Central memory CD8-positive, alpha-beta T cell (primary cell): ENCODE data around the gene ATP5ME.

Source experiments
- ATAC-seq: fragments of 150-1000 bp; cut with Tn5 transposase; replicated peaks from 2 replicates; pipeline ENCODE4 v1.10.0; 2022; ENCODE audit warnings: mild to moderate bottlenecking, moderate FRiP score, moderate number of reproducible peaks; ENCODE audit not compliant: poor library complexity, severe bottlenecking; ENCODE audit errors: extremely low read depth
- DNase-seq, 2 donors: peaks; one replicate each; pipeline ENCODE4 v3.0.0; 2021; ENCODE audit warnings: low spot score in 2 of 2
- H3K27ac Mint-ChIP-seq: one replicate; pipeline ENCODE4 v1.8.0; 2022; ENCODE audit warnings: low read depth, mild to moderate bottlenecking, moderate library complexity, mixed read lengths
- H3K27me3 Mint-ChIP-seq: one replicate; pipeline ENCODE4 v1.8.0; 2022; ENCODE audit warnings: mixed read lengths
- H3K36me3 Mint-ChIP-seq: one replicate; pipeline ENCODE4 v1.8.0; 2022; ENCODE audit warnings: mild to moderate bottlenecking, moderate library complexity, mixed read lengths; ENCODE audit not compliant: insufficient read depth
- H3K4me1 Mint-ChIP-seq: one replicate; pipeline ENCODE4 v1.8.0; 2022; ENCODE audit warnings: mixed read lengths
- H3K4me3 Mint-ChIP-seq: one replicate; pipeline ENCODE4 v1.8.0; 2022; ENCODE audit warnings: mild to moderate bottlenecking, moderate library complexity, mixed read lengths
- H3K9me3 Mint-ChIP-seq: one replicate; pipeline ENCODE4 v1.8.0; 2022; ENCODE audit warnings: mixed read lengths

Gene ATP5ME

DNA sequence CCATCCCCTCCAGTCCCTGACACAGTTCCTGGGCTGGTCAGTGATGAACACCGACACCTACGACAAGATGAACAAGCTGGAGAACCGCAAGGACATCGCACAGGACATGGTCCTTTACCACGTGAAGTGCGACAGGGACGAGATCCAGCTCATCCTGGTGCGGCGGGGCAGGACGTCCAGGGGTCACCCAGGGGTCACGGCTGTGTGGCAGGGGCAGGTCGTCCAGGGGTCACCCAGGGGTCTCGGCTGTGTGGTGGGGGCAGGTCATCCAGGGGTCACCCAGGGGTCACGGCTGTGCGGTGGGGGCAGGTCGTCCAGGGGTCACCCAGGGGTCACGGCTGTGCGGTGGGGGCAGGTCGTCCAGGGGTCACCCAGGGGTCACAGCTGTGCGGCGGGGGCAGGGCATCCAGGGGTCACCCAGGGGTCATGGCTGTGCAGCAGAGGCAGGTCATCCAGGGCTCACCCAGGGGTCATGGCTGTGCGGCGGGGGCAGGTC is 16.7 kb downstream of the ATP5ME start:
- H3K9me3 Mint-ChIP-seq, result no peaks in the 10 kb centered on the region
- no peaks in the 10 kb centered on the region for H3K4me1 Mint-ChIP-seq
- DNase-seq, result no peak
- no peak overlapping the region for H3K27ac Mint-ChIP-seq
- H3K27me3 Mint-ChIP-seq, result no peaks in the 10 kb centered on the region
- ATAC-seq, result no peak
- H3K4me3 Mint-ChIP-seq, result no peak overlapping the region
- no peaks in the 10 kb centered on the region for H3K36me3 Mint-ChIP-seq

DNA sequence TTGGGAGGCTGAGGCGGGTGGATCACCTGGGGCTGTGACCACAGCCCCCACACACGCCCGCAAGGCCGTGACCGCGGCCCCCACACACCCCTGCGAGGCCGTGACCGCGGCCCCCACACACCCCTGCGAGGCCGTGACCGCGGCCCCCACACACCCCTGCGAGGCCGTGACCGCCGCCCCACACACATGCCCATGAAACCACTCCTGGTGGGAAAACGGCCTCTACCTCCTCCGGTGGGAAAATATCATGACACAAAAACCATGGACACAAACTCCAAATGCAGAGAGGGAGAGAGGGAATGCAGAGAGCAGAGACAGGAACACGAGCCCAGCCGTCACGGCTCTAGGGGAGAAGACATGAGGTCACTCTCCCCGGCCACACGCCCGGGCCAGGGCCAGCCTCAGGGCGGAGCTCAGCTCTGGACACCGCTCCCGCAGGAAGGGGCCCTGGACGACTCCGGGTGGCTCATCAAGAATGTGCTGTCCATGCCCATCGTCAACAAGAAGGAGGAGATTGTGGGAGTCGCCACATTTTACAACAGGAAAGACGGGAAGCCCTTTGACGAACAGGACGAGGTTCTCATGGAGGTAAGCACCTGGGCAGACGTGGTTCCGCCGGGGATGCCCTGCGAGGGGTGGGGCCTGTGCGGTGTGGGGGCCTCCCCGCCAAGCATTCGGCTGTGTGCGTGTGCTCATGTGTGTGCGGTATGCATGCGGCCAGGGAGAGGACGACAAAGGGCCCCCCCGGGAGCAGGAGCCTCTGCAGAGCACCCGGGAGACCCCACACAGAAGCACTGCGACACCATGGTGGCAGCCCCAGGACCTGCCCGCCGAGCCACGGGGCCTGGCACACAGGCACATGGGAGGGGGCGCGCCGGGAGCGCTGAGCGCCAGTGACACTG is 17.4 kb downstream of the ATP5ME start:
- ATAC-seq (no peak), DNase-seq (no peak)
- Mint-ChIP-seq H3K27ac (no peak overlapping the region), H3K36me3 (no peaks in the 10 kb centered on the region), H3K9me3 (no peaks in the 10 kb centered on the region), H3K27me3 (no peaks in the 10 kb centered on the region), H3K4me3 (no peak overlapping the region), H3K4me1 (no peaks in the 10 kb centered on the region)

DNA sequence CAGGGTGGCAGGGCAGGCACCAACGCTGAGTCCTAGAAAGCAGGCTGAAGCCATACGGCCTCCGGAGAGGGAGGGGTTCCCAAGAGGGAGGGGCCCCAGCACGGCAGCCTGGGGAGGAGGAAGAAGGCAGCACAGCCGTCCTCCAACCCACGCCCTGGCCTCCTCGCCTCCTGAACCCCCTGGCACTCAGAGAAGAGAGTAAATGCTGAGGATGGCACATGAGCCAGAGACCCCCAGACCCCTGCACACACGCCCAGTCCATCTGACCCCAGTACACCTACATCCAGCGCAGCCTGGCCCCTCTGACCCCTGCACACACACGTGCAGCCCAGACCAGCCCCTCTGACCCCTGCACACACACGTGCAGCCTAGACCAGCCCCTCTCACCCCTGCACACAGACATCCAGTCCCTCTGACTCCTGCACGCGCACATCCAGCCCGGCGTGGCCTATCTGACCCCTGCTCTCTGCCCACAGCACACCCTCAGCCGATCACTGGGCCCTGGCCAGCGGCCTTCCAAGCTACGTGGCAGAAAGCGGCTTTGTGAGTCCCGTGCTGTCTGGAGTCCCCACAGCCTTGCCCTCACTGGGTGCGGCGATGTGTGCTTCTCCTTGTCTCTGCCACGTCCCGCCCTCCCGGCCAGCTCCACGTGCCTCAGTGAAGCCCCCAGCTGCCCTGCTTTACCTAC is 18.5 kb downstream of the ATP5ME start:
- no peak overlapping the region for H3K27ac Mint-ChIP-seq
- no peaks in the 10 kb centered on the region for H3K36me3 Mint-ChIP-seq
- DNase-seq (no peak), ATAC-seq (no peak)
- no peaks in the 10 kb centered on the region for H3K27me3 Mint-ChIP-seq
- H3K4me1 Mint-ChIP-seq, result no peaks in the 10 kb centered on the region
- no peaks in the 10 kb centered on the region for H3K9me3 Mint-ChIP-seq
- H3K4me3 Mint-ChIP-seq, result no peak overlapping the region

DNA sequence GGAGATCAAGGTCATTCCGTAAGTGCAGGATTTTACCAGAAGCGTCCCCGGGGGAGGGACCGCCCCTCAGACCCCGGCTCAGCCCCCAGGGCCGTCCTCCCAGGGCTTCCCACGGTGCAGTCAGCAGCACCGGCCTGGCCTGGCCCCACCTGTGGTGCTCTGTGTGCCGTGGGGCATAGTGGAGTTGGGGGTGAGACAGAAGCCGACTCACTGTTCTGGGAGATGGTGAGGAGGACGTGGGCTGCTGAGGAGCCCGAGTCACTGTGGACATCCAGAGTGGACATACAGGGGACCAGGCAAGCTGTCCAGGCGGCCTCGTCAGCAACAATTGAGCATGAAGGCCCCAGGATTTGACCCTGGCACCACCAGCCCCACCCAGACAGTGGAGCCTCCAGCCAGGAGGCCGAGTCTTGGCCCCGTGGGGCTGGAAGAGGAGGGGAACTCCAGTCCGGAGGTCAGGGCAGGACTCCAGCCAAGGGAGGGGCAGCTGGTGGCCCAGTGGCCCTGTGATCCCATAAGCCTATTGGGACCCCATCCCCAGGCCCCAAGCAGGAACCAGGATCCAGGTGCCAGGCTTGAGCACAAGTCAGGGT is 19.1 kb downstream of the ATP5ME start:
- H3K9me3 Mint-ChIP-seq, result no peaks in the 10 kb centered on the region
- no peaks in the 10 kb centered on the region for H3K36me3 Mint-ChIP-seq
- H3K4me3 Mint-ChIP-seq, result no peak overlapping the region
- no peaks in the 10 kb centered on the region for H3K27me3 Mint-ChIP-seq
- no peak for DNase-seq
- no peak overlapping the region for H3K27ac Mint-ChIP-seq
- no peak for ATAC-seq
- no peaks in the 10 kb centered on the region for H3K4me1 Mint-ChIP-seq

DNA sequence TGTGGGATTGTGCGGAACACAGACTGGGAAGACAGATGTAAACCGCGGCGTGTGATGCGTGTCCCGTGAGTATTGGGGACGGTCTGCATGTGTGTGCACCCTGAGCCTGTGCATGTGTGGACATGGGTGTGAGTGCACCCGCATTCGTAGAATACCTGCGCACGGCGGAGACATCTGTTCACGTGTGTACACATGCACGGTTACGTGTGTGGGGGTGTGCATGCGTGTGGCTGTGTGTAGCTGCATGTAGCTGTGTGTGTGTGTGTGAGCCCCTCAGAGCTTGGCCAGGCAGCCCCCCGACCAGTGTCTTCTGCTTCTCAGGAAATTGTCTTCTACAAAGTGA is 19.6 kb downstream of the ATP5ME start:
- H3K4me1 Mint-ChIP-seq, result no peaks in the 10 kb centered on the region
- no peaks in the 10 kb centered on the region for H3K9me3 Mint-ChIP-seq
- no peaks in the 10 kb centered on the region for H3K36me3 Mint-ChIP-seq
- no peak overlapping the region for H3K4me3 Mint-ChIP-seq
- ATAC-seq, result no peak
- H3K27ac Mint-ChIP-seq, result no peak overlapping the region
- no peaks in the 10 kb centered on the region for H3K27me3 Mint-ChIP-seq
- no peak for DNase-seq

DNA sequence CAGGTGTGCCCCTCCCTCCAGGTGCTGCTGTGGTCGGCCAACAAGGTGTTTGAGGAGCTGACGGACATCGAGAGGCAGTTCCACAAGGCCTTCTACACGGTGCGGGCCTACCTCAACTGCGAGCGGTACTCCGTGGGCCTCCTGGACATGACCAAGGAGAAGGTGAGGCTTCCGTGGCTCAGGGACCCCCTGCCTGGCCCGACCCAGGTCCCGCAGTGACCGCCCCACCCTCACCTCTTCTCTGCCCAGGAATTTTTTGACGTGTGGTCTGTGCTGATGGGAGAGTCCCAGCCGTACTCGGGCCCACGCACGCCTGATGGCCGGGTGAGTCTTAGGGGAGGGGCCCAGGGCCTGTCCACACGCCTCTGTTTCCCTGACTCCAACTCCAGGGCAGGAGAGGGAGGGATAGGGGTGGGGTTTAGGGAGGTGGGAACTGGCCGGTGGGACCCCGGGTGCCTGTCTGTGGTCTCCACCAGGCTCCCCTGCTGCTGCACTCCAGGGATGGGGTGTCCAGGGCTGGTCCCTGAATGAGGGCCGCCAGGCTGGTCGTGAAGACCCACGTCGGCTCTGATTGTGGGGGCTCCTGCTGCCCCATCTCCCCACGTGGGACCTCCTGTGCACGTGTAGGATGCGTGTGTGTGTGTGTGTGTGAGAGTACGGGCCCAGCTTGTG is 20.1 kb downstream of the ATP5ME start:
- Mint-ChIP-seq H3K4me3 (no peak overlapping the region), H3K27me3 (no peaks in the 10 kb centered on the region), H3K9me3 (no peaks in the 10 kb centered on the region), H3K4me1 (no peaks in the 10 kb centered on the region), H3K36me3 (no peaks in the 10 kb centered on the region), H3K27ac (no peak overlapping the region)
- DNase-seq (no peak), ATAC-seq (no peak)

DNA sequence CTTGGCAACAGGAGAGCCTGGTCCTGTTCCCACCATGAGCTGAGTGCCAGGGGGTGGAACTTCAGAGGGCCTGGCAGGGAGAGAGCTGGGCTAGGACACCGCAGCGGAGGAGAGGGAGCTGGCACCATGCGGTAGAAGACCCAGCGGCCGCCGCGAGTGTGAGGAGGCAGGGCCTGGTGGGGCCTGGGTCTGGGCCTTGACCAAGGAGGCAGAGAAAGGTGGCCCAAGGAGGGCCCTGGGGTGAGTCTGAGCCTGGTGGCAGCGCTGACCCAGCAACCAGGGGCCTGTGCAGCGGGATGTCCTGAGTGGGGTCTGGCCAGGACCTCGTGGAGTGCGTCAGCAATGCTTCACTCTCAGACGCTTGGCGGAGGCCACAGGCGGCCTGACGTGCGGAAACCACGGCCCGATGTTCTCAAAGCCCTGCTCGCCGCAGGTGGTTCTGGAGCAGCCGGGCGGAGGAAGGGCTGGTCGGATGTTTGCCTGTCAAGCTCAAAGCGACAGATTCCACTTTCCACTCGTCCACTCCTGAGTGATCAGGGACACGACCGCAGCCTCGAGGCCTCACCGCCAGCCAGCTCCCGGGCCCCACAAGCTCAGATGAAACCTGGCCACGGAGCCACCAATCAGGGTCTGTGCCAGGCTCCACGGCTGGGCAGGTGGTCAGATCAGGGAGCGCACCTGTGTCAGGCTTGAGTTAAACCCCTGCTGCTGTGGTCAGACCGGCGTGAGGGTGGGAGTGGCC is 20.8 kb downstream of the ATP5ME start:
- H3K4me3 Mint-ChIP-seq, result no peak overlapping the region

DNA sequence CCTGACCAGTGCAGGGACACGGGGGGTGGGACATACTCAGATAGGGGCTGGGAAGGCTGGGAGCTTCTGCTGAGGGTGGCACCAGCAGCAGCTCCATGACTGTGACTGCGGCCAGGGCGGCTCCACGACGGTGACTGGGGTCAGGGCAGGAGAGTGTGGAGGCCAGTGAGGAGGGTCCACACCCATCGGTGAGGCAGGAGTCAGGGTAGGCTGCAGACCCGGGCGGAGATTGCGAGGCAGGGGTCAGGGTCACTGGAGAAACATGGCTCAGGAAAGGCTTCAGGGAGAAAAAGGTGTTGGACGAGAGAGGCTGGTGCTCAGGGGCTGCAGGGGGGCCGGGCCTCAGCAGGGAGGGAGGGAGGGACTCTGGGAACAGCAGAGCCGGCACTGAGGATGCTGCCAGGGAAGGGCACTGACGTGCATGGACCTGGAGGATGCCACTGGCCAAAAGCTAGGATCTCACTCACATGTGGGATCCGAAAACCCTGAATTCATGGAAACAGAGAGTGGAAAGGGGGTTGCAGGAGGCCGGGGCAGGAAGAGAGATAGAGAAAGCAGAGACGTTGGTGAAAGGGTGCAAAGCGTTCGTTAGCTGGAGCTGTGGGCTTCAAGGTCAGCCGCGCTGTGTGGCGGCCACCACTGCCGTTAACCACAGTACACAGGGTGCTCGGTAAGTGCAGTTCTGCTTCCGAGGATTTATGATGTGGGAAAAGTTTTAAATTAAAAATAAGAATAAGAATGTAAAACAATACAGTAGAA is 22.0 kb downstream of the ATP5ME start:
- Mint-ChIP-seq H3K36me3 (no peaks in the 10 kb centered on the region), H3K9me3 (no peaks in the 10 kb centered on the region), H3K27ac (no peak overlapping the region), H3K4me1 (no peaks in the 10 kb centered on the region), H3K4me3 (no peak overlapping the region), H3K27me3 (peaks cover 5% of the 10 kb centered on the region)
- ATAC-seq (no peak), DNase-seq (no peak)

More for the DNA sequence above, 20.8 kb downstream of the ATP5ME start:
- Mint-ChIP-seq H3K36me3 (no peaks in the 10 kb centered on the region), H3K27ac (no peak overlapping the region), H3K9me3 (no peaks in the 10 kb centered on the region), H3K27me3 (no peaks in the 10 kb centered on the region), H3K4me1 (no peaks in the 10 kb centered on the region)
- ATAC-seq (no peak), DNase-seq (no peak)

DNA sequence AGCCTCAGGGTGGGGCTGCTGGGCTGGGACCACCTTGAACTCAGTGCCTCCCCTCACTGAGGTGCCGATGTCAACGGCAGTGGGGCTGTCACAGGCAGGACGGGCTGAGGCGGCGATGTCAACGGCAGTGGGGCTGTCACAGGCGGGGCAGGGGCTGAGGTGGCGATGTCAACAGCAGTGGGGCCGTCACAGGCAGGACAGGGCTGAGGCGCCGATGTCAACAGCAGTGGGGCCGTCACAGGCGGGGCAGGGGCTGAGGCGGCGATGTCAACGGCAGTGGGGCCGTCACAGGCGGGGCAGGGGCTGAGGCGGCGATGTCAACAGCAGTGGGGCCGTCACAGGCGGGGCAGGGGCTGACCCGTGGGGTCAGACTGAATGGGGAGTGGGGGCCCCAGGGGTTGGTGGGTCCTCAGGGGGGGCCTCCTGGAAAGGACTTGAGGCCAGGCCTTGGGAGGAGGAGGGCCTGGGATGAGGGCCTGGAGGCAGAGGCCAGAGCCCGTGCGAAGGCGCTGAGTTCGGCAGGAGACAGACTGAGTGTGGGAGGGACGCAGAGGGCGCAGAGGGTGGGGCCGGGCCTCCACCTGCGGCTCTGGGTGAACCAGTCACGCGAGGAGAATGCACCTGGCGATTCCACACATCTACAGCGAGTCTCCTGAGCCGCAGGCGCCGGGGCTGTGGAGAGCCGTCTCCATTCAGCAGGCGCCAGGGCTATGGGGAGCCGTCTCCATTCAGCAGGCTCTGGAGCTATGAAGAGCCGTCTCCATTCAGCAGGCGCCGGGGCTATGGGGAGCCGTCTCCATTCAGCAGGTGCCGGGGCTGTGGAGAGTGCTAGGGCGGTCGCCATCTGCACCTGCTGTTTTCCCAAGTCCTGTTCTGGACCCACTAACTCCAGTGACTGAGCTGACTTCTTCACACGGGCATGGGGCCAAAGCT is 22.9 kb downstream of the ATP5ME start:
- Mint-ChIP-seq H3K4me1 (no peaks in the 10 kb centered on the region), H3K27me3 (peaks cover 14% of the 10 kb centered on the region), H3K36me3 (no peaks in the 10 kb centered on the region), H3K4me3 (no peak overlapping the region), H3K9me3 (no peaks in the 10 kb centered on the region), H3K27ac (no peak overlapping the region)
- DNase-seq (no peak), ATAC-seq (no peak)

DNA sequence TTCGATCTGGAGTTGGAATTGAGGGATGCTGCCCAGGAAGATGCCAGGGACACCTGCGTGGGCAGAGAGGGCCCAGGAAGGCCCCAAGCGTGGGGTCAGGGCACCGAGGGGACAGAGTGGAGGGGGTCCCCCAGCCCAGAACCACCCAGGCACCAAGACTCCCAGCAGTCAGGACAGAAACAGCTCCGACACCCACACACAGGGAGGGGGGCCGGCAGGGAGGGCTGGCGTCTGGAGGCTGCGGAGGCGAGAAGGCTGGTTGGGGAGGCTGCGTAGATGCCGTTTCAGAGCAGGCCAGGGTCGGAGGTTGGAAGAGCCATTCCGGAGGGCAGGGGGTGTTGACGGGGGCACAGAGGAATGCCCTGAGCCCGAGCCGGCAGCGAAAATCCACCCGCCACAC is 23.6 kb downstream of the ATP5ME start:
- H3K9me3 Mint-ChIP-seq, result no peaks in the 10 kb centered on the region
- no peak for ATAC-seq
- no peaks in the 10 kb centered on the region for H3K36me3 Mint-ChIP-seq
- peaks cover 21% of the 10 kb centered on the region for H3K27me3 Mint-ChIP-seq
- H3K27ac Mint-ChIP-seq, result no peak overlapping the region
- no peak for DNase-seq
- H3K4me3 Mint-ChIP-seq, result no peak overlapping the region
- H3K4me1 Mint-ChIP-seq, result no peaks in the 10 kb centered on the region
